ENCODE measurements around the gene BICD1.

DNA sequence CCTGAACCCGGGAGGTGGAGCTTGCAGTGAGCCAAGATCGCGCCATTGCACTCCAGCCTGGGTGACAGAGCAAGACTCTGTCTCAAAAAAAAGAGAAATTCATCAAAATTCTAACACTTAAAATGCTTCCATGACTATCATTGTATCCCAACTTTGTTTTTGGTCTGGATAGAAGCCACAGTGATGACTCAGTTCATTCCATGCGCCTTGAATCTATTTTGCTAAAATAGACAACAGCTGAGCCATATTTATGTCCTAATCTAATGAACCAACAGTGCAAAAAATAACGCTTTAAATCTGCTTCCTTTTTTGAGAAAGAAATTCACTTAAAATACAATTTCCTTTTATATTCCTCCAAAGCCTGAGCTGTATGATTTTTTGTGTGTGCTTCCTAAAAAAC, 23.2 kb upstream of the BICD1 start:
- TF ChIP-seq POLR2A (IDR thresholded peaks at IDR 0.05; ENCODE audit: low read length) (no peak), GATA1 (IDR thresholded peaks at IDR 0.05; ENCODE audit: low read depth, low read length) (no peak)

All from erythroblast (primary cell).